Heart left ventricle (tissue), 16 donors: ENCODE data around the gene KCNIP3. TPM values are rescaled to one million over a fixed set of nuclear protein-coding genes. Genes with fewer than 3 reads are reported as not detected.

ENCODE experiments used
- ATAC-seq, 4 donors: fragments of 200-7000 bp; cut with Tn5 transposase; one replicate each; pipeline ENCODE4 v1.9.1; 2020 to 2022; ENCODE audit warnings: moderate library complexity in 4 of 4, mild to moderate bottlenecking in 3 of 4, moderate number of reproducible peaks in 1 of 4
- DNase-seq, 5 donors: peaks; one replicate each; pipeline ENCODE4 v3.0.0-alpha.2; 2020
- H3K27ac ChIP-seq, 12 donors: fragments of 200-600 bp; sonication (generic) in 4 of 12; one replicate each; pipeline versions ENCODE4 v1.5.0 to v1.8.0; 2016 to 2022; ENCODE audit warnings: mild to moderate bottlenecking in 2 of 12
- H3K27me3 ChIP-seq, 9 donors: fragments of 200-600 bp; sonication (generic) in 2 of 9; one replicate each; pipeline versions ENCODE4 v1.5.1 to v1.8.0; 2016 to 2022; ENCODE audit warnings: mild to moderate bottlenecking in 3 of 9
- H3K36me3 ChIP-seq, 9 donors: fragments of 200-600 bp; sonication (generic) in 2 of 9; one replicate each; pipeline versions ENCODE4 v1.5.0 to v1.8.0; 2018 to 2022; ENCODE audit warnings: mild to moderate bottlenecking in 2 of 9
- H3K4me1 ChIP-seq, 12 donors: fragments of 200-600 bp; sonication (generic) in 4 of 12; one replicate each; pipeline versions ENCODE4 v1.5.0 to v1.8.0; 2016 to 2022; ENCODE audit warnings: mild to moderate bottlenecking in 3 of 12
- H3K4me3 ChIP-seq, 12 donors: fragments of 200-600 bp; sonication (generic) in 4 of 12; one replicate each; pipeline versions ENCODE4 v1.5.0 to v1.8.0; 2017 to 2022; ENCODE audit warnings: mild to moderate bottlenecking in 9 of 12, moderate library complexity in 4 of 12
- H3K9me3 ChIP-seq, 12 donors: fragments of 200-600 bp; sonication (generic) in 4 of 12; one replicate each; pipeline versions ENCODE4 v1.5.0 to v1.8.0; 2016 to 2022; ENCODE audit warnings: mild to moderate bottlenecking in 1 of 12
- CTCF ChIP-seq, 12 donors: fragments of 200-600 bp; sonication (generic) in 4 of 12; IDR thresholded peaks; one replicate each; pipeline versions ENCODE4 v1.5.0 to v1.8.0; 2018 to 2022; ENCODE audit warnings: antibody characterized with exemption in 12 of 12, mild to moderate bottlenecking in 5 of 12
- POLR2A ChIP-seq, 2 donors: fragments of 450-650 bp; IDR thresholded peaks; one replicate each; pipeline ENCODE4 v1.6.1; 2017; ENCODE audit warnings: antibody characterized with exemption in 2 of 2, mild to moderate bottlenecking in 2 of 2, moderate library complexity in 2 of 2
- WGBS, 4 donors: extraction: QIAGEN DNeasy Blood & Tissue Kit in 2 of 4; methylation state at CpG; one replicate each; pipeline versions ENCODE4 v1.1.5 to v1.1.7; 2013 to 2018; 5-methylcytosine and 5-hydroxymethylcytosine counted together
- intact Hi-C, 10 donors: fragments of 100-400 bp; cut with DNase I; formaldehyde crosslinking; loops; one replicate each; pipeline versions ENCODE4 v1.11.1 to v1.14.2; 2022
- polyA plus RNA-seq, 2 donors: library from polyadenylated mRNA; stranded (reverse); fragments of 200-250 nt; gene quantifications; one replicate each; pipeline ENCODE4 v1.2.3, GENCODE V29; 2013
- total RNA-seq, 9 donors: library from RNA; depleted of rRNA in 2 of 9; stranded (reverse); fragments of >200 nt in 2 of 9; fragmentation: NEBNext Ultra II Directional in 3 of 9; extraction: Animal tissue kit (Norgen Biotek cat#: 25700) in 3 of 9; gene quantifications; one replicate each; pipeline versions ENCODE4 v1.1.0 to v1.2.4, GENCODE V29; 2016 to 2023
- donor health status: ischemic (EF 13 %, LVEDD 7.1; RV severe dilation, severe dysfunction).
- donor health status: healthy with polysubstance abuse.
- donor health status: DM: no; HTN: yes; CAD: no.
- donor health status: DM: no; HTN: no; CAD: no.
- donor health status: ischemic (EF 25% LVEDD 6.9; RV normal size, moderate dysfunction).
- donor health status: ischemic (EF 25% LVEDD 5.7; RV mildly dilated, moderate dysfunction).
- donor health status: healthy.
- donor health status: DM: yes; HTN: yes; CAD: no.
- donor health status: ischemic (EF 35%, LVEDD 5.7; RV mildly dilated, moderate dysfunction).
- donor health status: nonischemic (EF 11% LVEDD 7.7; RV severe dilation, severe dysfunction).
- donor health status: DM: yes; HTN: yes; CAD: no.
- donor health status: PGD.
- donor health status: ischemic (EF 29% LVEDD 5.4; RV normal size, mild dysfunction).
- donor health status: nonischemic (EF 23%, LVEDD 6.1; RV moderate dilation, normal function).

Gene KCNIP3
- total and polyA plus RNA-seq, 11 donors: 2.7 to 8.3 (median 4.0) TPM

- no peak for ATAC-seq
- 76 to 78% (median 78%) methylated on average over 5 to 9 of the region's 9 CpGs for WGBS, 4 donors
- intact Hi-C loops: no loop called here
Measured at GRCh38 chr2:95299961-95300360, 2.8 kb downstream of the KCNIP3 start.

GRCh38 chr2:95300450-95300849 is 3.3 kb downstream of the KCNIP3 start:
- Histone ChIP-seq H3K4me1 (no peaks in the 10 kb centered on the region), H3K9me3 (no peaks in the 10 kb centered on the region), H3K27ac (no peak overlapping the region), H3K36me3 (no peaks in the 10 kb centered on the region), H3K27me3 (peaks cover 0 to 45% (median 5%) of the 10 kb centered on the region in 9 donors), H3K4me3 (no peak overlapping the region)
- WGBS, 4 donors: 27 to 38% (median 33%) methylated on average over 6 to 11 of the region's 11 CpGs
- ATAC-seq (no peak), DNase-seq (no peak)
- intact Hi-C loops: no loop called here
- TF ChIP-seq CTCF (IDR thresholded peaks at IDR 0.05) (no peak), POLR2A (IDR thresholded peaks at IDR 0.05) (no peak)

More at GRCh38 chr2:95299961-95300360, 2.8 kb downstream of the KCNIP3 start:
- peaks cover 0 to 45% (median 5%) of the 10 kb centered on the region in 9 donors for H3K27me3 ChIP-seq
- no peaks in the 10 kb centered on the region for H3K4me1 ChIP-seq
- H3K9me3 ChIP-seq: no peaks in the 10 kb centered on the region
- TF ChIP-seq CTCF (IDR thresholded peaks at IDR 0.05) (no peak), POLR2A (IDR thresholded peaks at IDR 0.05) (no peak)
- H3K36me3 ChIP-seq: no peaks in the 10 kb centered on the region
- DNase-seq: no peak
- no peak overlapping the region for H3K27ac ChIP-seq
- H3K4me3 ChIP-seq: no peak overlapping the region

- Histone ChIP-seq H3K4me3 (no peak overlapping the region), H3K4me1 (no peaks in the 10 kb centered on the region), H3K36me3 (no peaks in the 10 kb centered on the region), H3K27ac (no peak overlapping the region), H3K9me3 (no peaks in the 10 kb centered on the region), H3K27me3 (peaks cover 0 to 40% (median 5%) of the 10 kb centered on the region in 9 donors)
- intact Hi-C loops: no loop called here
- no peak for TF ChIP-seq POLR2A (IDR thresholded peaks at IDR 0.05)
- no peak for TF ChIP-seq CTCF (IDR thresholded peaks at IDR 0.05)
- 82 to 89% (median 87%) methylated on average over 4 of the region's 4 CpGs; no CpG with 5 or more reads in 1 of the 4 donors for WGBS, 4 donors
- no peak for ATAC-seq
- no peak for DNase-seq
Measured at GRCh38 chr2:95301186-95301585, 4.0 kb downstream of the KCNIP3 start.

GRCh38 chr2:95301876-95302641 is 4.9 kb downstream of the KCNIP3 start:
- peaks cover 0 to 35% (median 5%) of the 10 kb centered on the region in 9 donors for H3K27me3 ChIP-seq
- TF ChIP-seq CTCF (IDR thresholded peaks at IDR 0.05): no peak
- no peak for TF ChIP-seq POLR2A (IDR thresholded peaks at IDR 0.05)
- H3K4me3 ChIP-seq: no peak overlapping the region
- no peaks in the 10 kb centered on the region for H3K9me3 ChIP-seq
- ATAC-seq: no peak
- intact Hi-C loops: no loop called here
- 48 to 68% (median 63%) methylated on average over 15 to 17 of the region's 17 CpGs for WGBS, 4 donors
- no peaks in the 10 kb centered on the region for H3K36me3 ChIP-seq
- no peaks in the 10 kb centered on the region for H3K4me1 ChIP-seq
- no peak for DNase-seq
- H3K27ac ChIP-seq: no peak overlapping the region
